Measurements from ENCODE around the gene DNAJC28. TPM values are rescaled to one million over a fixed set of nuclear protein-coding genes. Genes with fewer than 3 reads are reported as not detected.

Gene DNAJC28
- polyA plus RNA-seq, 1 of the 3 experiments (the other 2 are of a cell fraction), result 0.58 TPM

GRCh38 chr21:33537212-33537611 is 45.7 kb upstream of the DNAJC28 start:
- Histone ChIP-seq H2AFZ (ENCODE audit: low read depth) (no peak overlapping the region), H3K36me3 (replicated peaks in 1 of 2; ENCODE audit: control insufficient read depth in 1 of 2, insufficient read depth in 2 of 2, low read length in 1 of 2) (peaks cover 60 to 64% of the 10 kb centered on the region in 2 experiments), H3K27ac (ENCODE audit: low read depth in 2 of 2, low read length in 1 of 2) (no peak overlapping the region), H3F3A (replicated peaks; ENCODE audit: insufficient read depth) (peaks cover 17% of the 10 kb centered on the region), H4K20me1 (ENCODE audit: insufficient read depth) (no peaks in the 10 kb centered on the region), H3K9me2 (no peaks in the 10 kb centered on the region), H3K79me2 (ENCODE audit: insufficient read depth) (peaks cover 62% of the 10 kb centered on the region), H3K9ac (no peak overlapping the region), H3K4me3 (ENCODE audit: low read depth in 2 of 2, low read length in 1 of 2) (no peak overlapping the region), H3K4me2 (no peak overlapping the region), H3K9me3 (no peaks in the 10 kb centered on the region), H3K4me1 (ENCODE audit: control insufficient read depth in 1 of 2, insufficient read depth in 2 of 2, low read depth in 1 of 2, low read length in 1 of 2) (no peaks in the 10 kb centered on the region; a peak in 1 of 4 replicates), H3K27me3 (ENCODE audit: insufficient read depth) (no peaks in the 10 kb centered on the region)
- ChIA-PET POLR2A (no interaction called here), CTCF (interaction anchor here (1.5 kb wide), 1 partner anchor 69 kb away, joined by 5 read pairs; no protein-coding TSS in a partner anchor)
- TF ChIP-seq JUND (IDR thresholded peaks at IDR 0.05) (no peak), TCF12 (IDR thresholded peaks at IDR 0.05) (no peak), GATA2 (CRISPR knock-in tag; IDR thresholded peaks at IDR 0.05) (no peak)
- WGBS (ENCODE audit: low lambda C conversion rate), result 100% methylated on average over 2 of the region's 2 CpGs
- no peak for DNase-seq

GRCh38 chr21:33531007-33531406 is 39.5 kb upstream of the DNAJC28 start:
- Histone ChIP-seq H3K4me2 (no peak overlapping the region), H3K9me2 (no peaks in the 10 kb centered on the region), H3K4me3 (ENCODE audit: low read depth in 2 of 2, low read length in 1 of 2) (no peak overlapping the region), H3K27me3 (ENCODE audit: insufficient read depth) (no peaks in the 10 kb centered on the region), H3K36me3 (replicated peaks in 1 of 2; ENCODE audit: control insufficient read depth in 1 of 2, insufficient read depth in 2 of 2, low read length in 1 of 2) (peaks cover 84 to 98% of the 10 kb centered on the region in 2 experiments), H3K9me3 (no peaks in the 10 kb centered on the region), H3K79me2 (ENCODE audit: insufficient read depth) (peaks cover 15% of the 10 kb centered on the region; the same call in 1 of the 2 replicates), H3K4me1 (ENCODE audit: control insufficient read depth in 1 of 2, insufficient read depth in 2 of 2, low read depth in 1 of 2, low read length in 1 of 2) (no peaks in the 10 kb centered on the region), H4K20me1 (ENCODE audit: insufficient read depth) (no peaks in the 10 kb centered on the region), H3F3A (replicated peaks; ENCODE audit: insufficient read depth) (peaks cover 8% of the 10 kb centered on the region), H3K27ac (ENCODE audit: low read depth in 2 of 2, low read length in 1 of 2) (no peak overlapping the region), H3K9ac (no peak overlapping the region), H2AFZ (ENCODE audit: low read depth) (no peak overlapping the region)
- TF ChIP-seq, protein P1, sequence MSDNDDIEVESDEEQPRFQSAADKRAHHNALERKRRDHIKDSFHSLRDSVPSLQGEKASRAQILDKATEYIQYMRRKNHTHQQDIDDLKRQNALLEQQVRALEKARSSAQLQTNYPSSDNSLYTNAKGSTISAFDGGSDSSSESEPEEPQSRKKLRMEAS (IDR thresholded peaks at IDR 0.05; ENCODE audit: low read depth), result no peak
- no peak for TF ChIP-seq RCOR1 (IDR thresholded peaks at IDR 0.05; ENCODE audit: low read length)
- TF ChIP-seq USF2 (IDR thresholded peaks at IDR 0.05; ENCODE audit: borderline replicate concordance, low read depth, low read length), result no peak
- no peak for TF ChIP-seq REST (IDR thresholded peaks at IDR 0.05; ENCODE audit: low read depth, low read length)
- TF ChIP-seq TCF12 (IDR thresholded peaks at IDR 0.05), result no peak
- no peak for DNase-seq
- WGBS (ENCODE audit: low lambda C conversion rate), result 93% methylated on average over 3 of the region's 3 CpGs
- POLR2A ChIA-PET, result no interaction called here
- CTCF ChIA-PET, result interaction anchor here (0.9 to 1.0 kb wide), 2 partner anchors 14 to 75 kb away, joined by 3 to 5 read pairs; no protein-coding TSS in a partner anchor

Measured in SK-N-SH (cell line).